ENCODE data around the gene USH1C. TPM values are rescaled to one million over a fixed set of nuclear protein-coding genes. Genes with fewer than 3 reads are reported as not detected.

USH1C gene
- total RNA-seq, 1 donor = not detected

GRCh38 chr11:17551347-17552040 is 7.3 kb upstream of the USH1C start:
- Histone ChIP-seq H2AFZ (ENCODE audit: low read length) (no peak overlapping the region), H4K20me1 (ENCODE audit: insufficient read depth, low read length) (no peaks in the 10 kb centered on the region), H3K4me3 (ENCODE audit: insufficient read depth, low read length) (no peak overlapping the region), H3K79me2 (ENCODE audit: insufficient read depth, low read length) (no peaks in the 10 kb centered on the region), H3K27me3 (ENCODE audit: insufficient read depth, low read length) (peaks cover 10% of the 10 kb centered on the region), H3K4me2 (ENCODE audit: insufficient read depth, low read length) (no peak overlapping the region), H3K36me3 (ENCODE audit: insufficient read depth, low read length) (no peaks in the 10 kb centered on the region), H3K4me1 (ENCODE audit: insufficient read depth, low read length) (no peaks in the 10 kb centered on the region), H3K9me3 (ENCODE audit: low read depth, low read length) (no peaks in the 10 kb centered on the region), H3K27ac (ENCODE audit: low read depth, low read length) (no peak overlapping the region)
- peak; percentile 66 for DNase-seq (ENCODE audit: insufficient read length, low spot score, missing footprints)
- no peak for TF ChIP-seq CTCF (IDR thresholded peaks at IDR 0.05; ENCODE audit: extremely low read depth, low read depth, low read length)

GRCh38 chr11:17550450-17551346 is 6.5 kb upstream of the USH1C start:
- DNase-seq (ENCODE audit: insufficient read length, low spot score, missing footprints) = peak; percentile 59
- peaks cover 13% of the 10 kb centered on the region for H3K27me3 ChIP-seq (ENCODE audit: insufficient read depth, low read length)
- H2AFZ ChIP-seq (ENCODE audit: low read length) = no peak overlapping the region
- H3K4me1 ChIP-seq (ENCODE audit: insufficient read depth, low read length) = no peaks in the 10 kb centered on the region
- TF ChIP-seq CTCF (IDR thresholded peaks at IDR 0.05; ENCODE audit: extremely low read depth, low read depth, low read length) = no peak
- H3K4me2 ChIP-seq (ENCODE audit: insufficient read depth, low read length) = no peak overlapping the region
- no peaks in the 10 kb centered on the region for H3K79me2 ChIP-seq (ENCODE audit: insufficient read depth, low read length)
- H3K9me3 ChIP-seq (ENCODE audit: low read depth, low read length) = no peaks in the 10 kb centered on the region
- H3K27ac ChIP-seq (ENCODE audit: low read depth, low read length) = no peak overlapping the region
- H4K20me1 ChIP-seq (ENCODE audit: insufficient read depth, low read length) = no peaks in the 10 kb centered on the region
- no peak overlapping the region for H3K4me3 ChIP-seq (ENCODE audit: insufficient read depth, low read length)
- H3K36me3 ChIP-seq (ENCODE audit: insufficient read depth, low read length) = no peaks in the 10 kb centered on the region

- Histone ChIP-seq H3K4me2 (ENCODE audit: insufficient read depth, low read length) (no peak overlapping the region), H3K27ac (ENCODE audit: low read depth, low read length) (no peak overlapping the region), H3K36me3 (ENCODE audit: insufficient read depth, low read length) (no peaks in the 10 kb centered on the region), H3K9me3 (ENCODE audit: low read depth, low read length) (no peaks in the 10 kb centered on the region), H4K20me1 (ENCODE audit: insufficient read depth, low read length) (no peaks in the 10 kb centered on the region), H3K4me1 (ENCODE audit: insufficient read depth, low read length) (no peaks in the 10 kb centered on the region), H3K79me2 (ENCODE audit: insufficient read depth, low read length) (no peaks in the 10 kb centered on the region), H3K27me3 (ENCODE audit: insufficient read depth, low read length) (peaks cover 21% of the 10 kb centered on the region), H2AFZ (ENCODE audit: low read length) (no peak overlapping the region), H3K4me3 (ENCODE audit: insufficient read depth, low read length) (no peak overlapping the region)
- no peak for TF ChIP-seq CTCF (IDR thresholded peaks at IDR 0.05; ENCODE audit: extremely low read depth, low read depth, low read length)
- DNase-seq (ENCODE audit: insufficient read length, low spot score, missing footprints) = no peak
These were observed 4.2 kb upstream of the USH1C start for GRCh38 chr11:17548444-17548843.

GRCh38 chr11:17547932-17548331 is 3.7 kb upstream of the USH1C start:
- H3K4me1 ChIP-seq (ENCODE audit: insufficient read depth, low read length) = no peaks in the 10 kb centered on the region
- H3K27ac ChIP-seq (ENCODE audit: low read depth, low read length) = no peak overlapping the region
- H2AFZ ChIP-seq (ENCODE audit: low read length) = no peak overlapping the region
- H3K36me3 ChIP-seq (ENCODE audit: insufficient read depth, low read length) = no peaks in the 10 kb centered on the region
- no peak for TF ChIP-seq CTCF (IDR thresholded peaks at IDR 0.05; ENCODE audit: extremely low read depth, low read depth, low read length)
- no peak overlapping the region for H3K4me2 ChIP-seq (ENCODE audit: insufficient read depth, low read length)
- no peak overlapping the region for H3K4me3 ChIP-seq (ENCODE audit: insufficient read depth, low read length)
- H3K27me3 ChIP-seq (ENCODE audit: insufficient read depth, low read length) = peaks cover 21% of the 10 kb centered on the region
- peak; percentile 77 for DNase-seq (ENCODE audit: insufficient read length, low spot score, missing footprints)
- H4K20me1 ChIP-seq (ENCODE audit: insufficient read depth, low read length) = no peaks in the 10 kb centered on the region
- H3K79me2 ChIP-seq (ENCODE audit: insufficient read depth, low read length) = no peaks in the 10 kb centered on the region
- H3K9me3 ChIP-seq (ENCODE audit: low read depth, low read length) = no peaks in the 10 kb centered on the region
